HG02623 (cell line): ENCODE measurements around the gene SCGB1C1.
"Not testable (repeated sequence)": the region's sequence is repeated elsewhere in the genome, so short reads cannot be mapped to it uniquely, and the experiment has no call there.

Experiments used
- ATAC-seq: cut with Tn5 transposase; IDR thresholded peaks from one replicate; pipeline ENCODE4 v1.9.1; 2021; ENCODE audit warnings: moderate library complexity; ENCODE audit not compliant: unreplicated experiment

The SCGB1C1 gene

DNA sequence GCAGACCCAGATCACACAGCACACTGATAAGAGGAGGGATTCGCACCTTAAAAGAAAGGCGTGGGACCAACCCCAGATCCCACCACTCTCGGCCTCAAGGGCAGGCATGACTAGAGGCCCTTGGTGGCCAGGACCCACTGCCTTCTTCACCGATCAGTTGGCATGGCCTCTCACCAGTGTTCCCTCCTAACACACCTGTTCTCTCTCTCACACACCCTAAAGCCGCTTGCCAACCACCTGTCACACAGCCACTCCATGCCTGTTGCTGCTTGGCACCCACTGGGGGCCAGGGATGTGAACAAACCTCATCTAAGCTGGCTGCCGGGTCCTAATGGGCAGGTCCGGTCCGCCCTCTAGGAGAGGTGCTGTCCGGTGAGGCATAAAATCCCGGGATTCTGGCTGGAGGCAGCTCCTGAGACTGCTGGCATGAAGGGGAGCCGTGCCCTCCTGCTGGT lies at the start of gene SCGB1C1:
SCGB1C1 (plus strand) TSS at position 405 of the 455 bp plus-strand sequence; CDS start at position 427, 22 bp downstream.
- not testable (repeated sequence) for ATAC-seq

- ATAC-seq = not testable (repeated sequence)
Measured at GRCh38 chr11:180242-180641, 12.6 kb upstream of the SCGB1C1 start.

GRCh38 chr11:189200-189783 lies 3.6 kb upstream of the SCGB1C1 start:
- not testable (repeated sequence) for ATAC-seq

DNA sequence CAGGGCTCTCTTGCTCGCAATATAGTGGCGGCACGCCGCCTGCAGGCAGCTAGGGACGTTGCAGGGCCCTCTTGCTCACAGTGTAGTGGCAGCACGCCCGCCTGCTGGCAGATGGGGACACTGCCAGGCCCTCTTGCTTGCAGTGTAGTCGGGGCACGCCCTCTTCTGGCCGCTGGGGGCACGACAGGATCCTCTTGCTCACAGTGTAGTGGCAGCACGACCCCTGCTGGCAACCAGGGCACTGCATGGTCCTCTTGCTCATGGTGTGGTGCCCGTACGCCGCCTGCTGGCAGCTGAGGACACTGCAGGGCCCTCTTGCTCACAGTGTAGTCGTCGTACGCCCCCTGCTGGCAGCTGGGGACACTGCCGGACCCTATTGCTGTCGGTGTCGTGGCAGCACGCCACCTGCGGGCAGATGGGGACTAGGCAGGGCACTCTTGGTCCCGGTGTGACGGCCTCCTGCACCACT lies 3.0 kb upstream of the SCGB1C1 start:
- ATAC-seq = peak; percentile 64

GRCh38 chr11:190546-190945 lies 2.3 kb upstream of the SCGB1C1 start:
- ATAC-seq = not testable (repeated sequence)

DNA sequence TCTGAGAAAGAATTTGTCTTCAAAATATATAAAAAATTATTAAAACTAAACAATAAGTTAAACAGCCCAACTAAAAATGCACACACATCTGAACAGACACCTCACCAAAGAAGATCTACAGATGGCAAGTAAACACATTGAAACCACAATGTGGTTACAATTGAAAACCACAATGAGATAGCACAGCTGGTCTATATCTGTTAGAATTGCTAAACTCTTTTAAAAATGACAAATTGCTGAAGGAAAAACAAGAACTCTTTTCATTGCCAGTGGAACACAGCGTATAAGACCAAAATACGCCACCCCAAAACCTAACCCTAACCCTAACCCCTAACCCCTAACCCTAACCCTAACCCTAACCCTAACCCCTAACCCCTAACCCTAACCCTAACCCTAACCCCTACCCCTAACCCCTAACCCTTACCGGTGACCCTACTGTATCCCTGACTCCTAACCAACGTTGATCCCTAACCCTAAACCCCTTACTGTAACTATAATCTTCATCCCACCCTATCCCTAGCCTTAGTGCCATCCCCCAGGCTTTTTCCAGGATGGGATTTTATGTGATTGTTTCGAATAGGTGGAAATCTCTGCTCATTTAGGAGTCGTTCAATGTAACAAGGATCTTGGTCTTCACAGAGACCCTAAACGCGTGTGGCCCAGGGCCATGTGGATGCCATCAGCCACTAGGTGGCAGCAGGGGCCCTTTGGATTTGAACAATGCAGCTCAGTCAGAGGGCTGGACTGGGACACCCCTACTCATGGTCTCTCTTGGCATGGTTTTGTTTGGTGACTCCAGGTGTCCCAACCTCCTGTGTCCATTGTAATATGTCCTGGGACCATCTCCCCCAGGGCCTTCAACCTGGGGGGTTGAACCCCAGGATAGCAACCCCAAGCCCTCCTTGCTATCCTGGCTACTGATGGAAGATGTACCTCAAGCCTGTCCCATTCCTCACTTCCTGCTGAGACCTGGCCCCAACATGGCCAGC lies 1.1 kb upstream of the SCGB1C1 start:
- not testable (repeated sequence) for ATAC-seq

DNA sequence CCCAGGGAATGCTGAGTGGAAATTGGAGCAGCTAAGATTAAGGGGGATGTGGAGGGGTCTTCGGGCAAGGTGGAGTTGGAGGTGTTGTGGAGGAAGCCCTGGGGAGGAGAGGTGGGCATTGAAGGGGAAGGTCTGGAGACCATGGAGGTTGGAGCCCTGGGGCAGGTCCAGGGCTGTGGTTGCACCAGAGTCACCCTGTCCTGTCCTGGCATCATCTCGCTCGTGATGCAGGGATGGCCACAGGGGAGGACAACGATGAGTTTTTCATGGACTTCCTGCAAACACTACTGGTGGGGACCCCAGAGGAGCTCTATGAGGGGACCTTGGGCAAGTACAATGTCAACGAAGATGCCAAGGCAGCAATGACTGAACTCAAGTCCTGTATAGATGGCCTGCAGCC lies 603 bp downstream of the SCGB1C1 start:
- ATAC-seq = not testable (repeated sequence)

- ATAC-seq = no peak
Measured at GRCh38 chr11:196786-197731, 4.2 kb downstream of the SCGB1C1 start.

DNA sequence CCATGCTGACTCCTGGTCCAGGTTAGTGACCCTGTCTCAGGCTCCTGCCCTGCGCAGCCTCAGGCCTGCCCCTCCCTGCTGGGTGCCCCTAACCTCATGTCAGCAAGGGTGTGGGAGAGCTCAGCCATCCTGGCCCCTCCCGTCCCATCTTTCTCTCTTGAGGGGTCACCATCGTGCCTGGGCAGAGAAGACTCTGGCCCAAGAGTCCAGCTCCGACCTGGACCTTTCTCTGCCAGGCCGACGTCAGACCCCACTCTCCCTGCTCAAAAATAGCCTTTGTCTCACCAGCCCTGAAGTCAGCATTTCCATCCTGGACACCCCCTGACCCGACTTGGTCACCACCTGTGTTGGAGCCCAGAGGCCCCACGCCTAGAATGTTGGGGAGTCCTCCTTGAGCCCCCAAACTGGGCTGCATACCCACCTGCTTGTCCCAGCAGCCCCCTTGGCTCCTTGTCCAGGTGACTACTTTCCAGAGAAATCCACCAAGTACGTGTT lies 4.9 kb downstream of the SCGB1C1 start:
- no peak for ATAC-seq

- ATAC-seq = no peak
Measured at GRCh38 chr11:198236-198806, 5.4 kb downstream of the SCGB1C1 start.

DNA sequence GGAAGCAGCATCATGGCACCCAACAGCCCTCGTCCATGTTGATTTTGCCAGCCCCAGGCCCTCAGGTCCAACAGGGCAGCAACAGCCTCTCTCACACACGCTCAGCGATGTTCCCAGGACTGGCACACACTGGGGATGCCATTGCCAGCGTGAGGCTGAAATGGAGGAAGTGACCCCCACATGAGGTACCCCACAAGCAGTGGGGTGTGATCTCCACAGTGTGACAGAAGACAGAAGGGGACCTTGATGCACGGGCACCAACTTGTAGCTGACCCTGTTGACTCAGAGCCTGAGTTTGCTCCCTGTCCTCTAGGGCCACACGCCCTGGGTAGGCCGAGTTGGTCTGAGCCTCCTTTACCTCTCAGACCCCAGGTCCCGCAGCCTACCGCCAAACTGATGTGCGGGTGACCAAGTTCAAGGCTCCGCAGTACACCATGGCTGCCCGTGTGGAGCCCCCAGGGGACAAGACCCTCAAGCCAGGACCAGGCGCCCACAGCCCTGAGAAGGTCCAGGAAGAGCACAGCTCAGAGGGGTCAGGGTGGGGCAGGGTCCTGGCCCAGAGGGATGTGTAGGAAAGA lies 6.2 kb downstream of the SCGB1C1 start:
- no peak for ATAC-seq

DNA sequence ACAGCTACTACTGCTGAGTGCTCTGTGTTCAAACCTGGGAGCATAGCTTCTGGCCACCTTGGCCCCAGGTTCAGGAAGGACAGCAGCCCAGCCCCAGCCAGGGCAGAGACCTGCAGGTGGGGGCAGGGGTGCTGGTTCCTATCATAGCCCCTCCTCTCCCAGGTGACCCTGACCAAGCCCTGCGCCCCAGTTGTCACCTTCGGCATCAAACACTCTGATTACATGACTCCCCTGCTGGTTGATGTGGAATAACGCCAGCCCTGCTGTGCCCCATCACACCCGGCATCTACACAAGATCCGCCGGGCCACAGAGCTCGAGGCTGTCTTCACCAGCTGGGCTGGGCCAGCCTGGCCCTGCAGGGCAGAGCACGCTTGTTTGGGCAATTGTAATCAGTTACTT lies 6.9 kb downstream of the SCGB1C1 start:
- ATAC-seq = no peak

- no peak for ATAC-seq
Measured at GRCh38 chr11:200224-201003, 7.5 kb downstream of the SCGB1C1 start.

- no peak for ATAC-seq
Measured at GRCh38 chr11:201966-202365, 9.1 kb downstream of the SCGB1C1 start.

- ATAC-seq = no peak
Measured at GRCh38 chr11:202490-202889, 9.6 kb downstream of the SCGB1C1 start.

GRCh38 chr11:203056-203944 lies 10.4 kb downstream of the SCGB1C1 start:
- no peak for ATAC-seq

DNA sequence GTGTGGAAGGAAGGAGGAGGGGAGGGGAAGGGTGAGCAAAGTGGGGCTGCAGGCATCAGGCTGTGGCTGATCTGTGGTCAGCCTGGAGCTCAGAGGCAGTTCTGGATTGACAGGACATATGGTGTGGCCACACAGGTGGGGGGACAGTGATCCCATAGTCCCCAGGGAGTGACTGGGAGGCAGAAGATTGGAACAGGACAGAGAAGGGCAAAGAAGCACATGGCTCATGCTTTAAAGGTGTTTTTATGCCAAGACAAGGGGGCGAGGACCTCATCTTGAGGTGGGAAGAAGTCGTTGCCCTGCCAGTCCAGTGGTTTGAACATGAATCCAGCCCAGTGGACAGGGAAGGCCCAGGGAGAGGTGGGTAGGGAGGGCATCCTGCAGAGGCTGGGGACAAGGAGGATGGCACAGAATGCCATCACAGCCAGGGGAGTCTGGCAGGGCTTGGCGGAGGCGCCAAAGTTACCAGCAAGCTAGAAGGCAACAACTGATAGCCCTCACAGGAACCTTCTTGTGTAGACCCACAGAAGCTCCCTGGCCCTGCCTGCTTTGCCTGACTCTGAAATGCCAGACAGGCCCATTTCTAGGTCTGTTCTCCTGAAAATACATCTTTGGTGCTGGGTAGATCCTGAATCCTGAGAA lies 11.2 kb downstream of the SCGB1C1 start:
- no peak for ATAC-seq
